IMR-90 (cell line): Measurements from ENCODE around the gene SERPINB13. TPM values are rescaled to one million over a fixed set of nuclear protein-coding genes. Genes with fewer than 3 reads are reported as not detected.

Experiments used
- ATAC-seq: fragments of 200-7000 bp; cut with Tn5 transposase; 2 replicates; pipeline ENCODE4 v1.9.1; 2020; ENCODE audit warnings: low read depth, mild to moderate bottlenecking, moderate library complexity
- BruUV-seq: library from RNA; stranded (reverse); fragments of 400-500 nt; replicated peaks from 2 replicates; lab custom pipeline; 2021; lab: Mats Ljungman, UMichigan
- CTCF ChIA-PET: fragments of 300-600 bp; formaldehyde crosslinking; extraction: SDS; loops from one replicate; lab custom pipeline; 2021; ENCODE audit warnings: antibody characterized with exemption; lab: Yijun Ruan, JAX
- POLR2A ChIA-PET: fragments of 300-600 bp; sonication (Branson Sonifier 250); formaldehyde crosslinking; loops from one replicate; lab custom pipeline; 2022; ENCODE audit warnings: antibody characterized with exemption; ENCODE audit not compliant: unreplicated experiment; lab: Charles Lee
- DNase-seq: peaks from one replicate; pipeline ENCODE4 v3.0.0; 2013
- H2AFZ ChIP-seq: replicated peaks from 2 replicates; pipeline ENCODE3; 2013; ENCODE audit warnings: low read length, mild to moderate bottlenecking; ENCODE audit not compliant: poor library complexity
- H2AK5ac ChIP-seq: 2 replicates; pipeline ENCODE4 v1.6.1; 2013; ENCODE audit warnings: low read depth, low read length, inconsistent platforms
- H2AK9ac ChIP-seq: replicated peaks from 2 replicates; pipeline ENCODE3; 2013; ENCODE audit warnings: mild to moderate bottlenecking, low read depth, low read length, moderate library complexity; ENCODE audit not compliant: poor library complexity
- H2BK120ac ChIP-seq: 2 replicates; pipeline ENCODE4 v1.6.1; 2013; ENCODE audit warnings: low read depth, low read length, inconsistent platforms
- H2BK15ac ChIP-seq: 3 replicates; pipeline ENCODE4 v1.6.1; 2013; ENCODE audit warnings: low read depth, low read length, inconsistent platforms
- H2BK20ac ChIP-seq: 2 replicates; pipeline ENCODE4 v1.6.1; 2013; ENCODE audit warnings: low read depth, mild to moderate bottlenecking, inconsistent platforms, low read length, moderate library complexity
- H2BK5ac ChIP-seq: 2 replicates; pipeline ENCODE4 v1.6.1; 2013; ENCODE audit warnings: mild to moderate bottlenecking, low read depth, low read length, inconsistent platforms; ENCODE audit not compliant: poor library complexity, severe bottlenecking
- H3K14ac ChIP-seq: replicated peaks from 2 replicates; pipeline ENCODE4 v1.6.1; 2013; ENCODE audit warnings: low read depth, low read length, inconsistent platforms
- H3K18ac ChIP-seq: 2 replicates; pipeline ENCODE4 v1.6.1; 2013; ENCODE audit warnings: low read depth, low read length, control low read depth
- H3K23ac ChIP-seq: 2 replicates; pipeline ENCODE4 v1.6.1; 2013; ENCODE audit warnings: low read depth, low read length, inconsistent platforms
- H3K27ac ChIP-seq: 2 replicates; pipeline ENCODE4 v1.5.1; 2013; ENCODE audit warnings: mild to moderate bottlenecking, control low read depth, low read length; ENCODE audit not compliant: insufficient read depth
- H3K27me3 ChIP-seq: 2 replicates; pipeline ENCODE4 v1.6.1; 2013; ENCODE audit warnings: low read length; ENCODE audit not compliant: control insufficient read depth, insufficient read depth
- H3K36me3 ChIP-seq: 2 replicates; pipeline ENCODE4 v1.6.1; 2013; ENCODE audit warnings: low read length, mixed read lengths; ENCODE audit not compliant: control insufficient read depth, insufficient read depth
- H3K4ac ChIP-seq: 2 replicates; pipeline ENCODE4 v1.6.1; 2013; ENCODE audit warnings: low read depth, low read length, inconsistent platforms
- H3K4me1 ChIP-seq: 2 replicates; pipeline ENCODE4 v1.6.1; 2013; ENCODE audit warnings: low read length, mixed read lengths; ENCODE audit not compliant: control insufficient read depth, insufficient read depth
- H3K4me2 ChIP-seq: 2 replicates; pipeline ENCODE4 v1.6.1; 2013; ENCODE audit warnings: low read depth, mild to moderate bottlenecking, control low read depth, low read length, moderate library complexity
- H3K4me3 ChIP-seq: 2 replicates; pipeline ENCODE4 v1.5.1; 2013; ENCODE audit warnings: low read depth, mild to moderate bottlenecking, control low read depth, low read length, moderate library complexity; ENCODE audit not compliant: insufficient read depth
- H3K56ac ChIP-seq: 2 replicates; pipeline ENCODE4 v1.6.1; 2013; ENCODE audit warnings: low read length, inconsistent platforms; ENCODE audit not compliant: insufficient read depth; ENCODE audit errors: extremely low read depth
- H3K79me1 ChIP-seq, 2 experiments: 2 replicates each; pipeline ENCODE4 v1.6.1; 2013; ENCODE audit warnings: low read length in 2 of 2, inconsistent platforms in 1 of 2, low read depth in 1 of 2
- H3K9ac ChIP-seq: 2 replicates; pipeline ENCODE4 v1.6.1; 2013; ENCODE audit warnings: low read depth, low read length, control low read depth
- H3K9me1 ChIP-seq: 2 replicates; pipeline ENCODE4 v1.6.1; 2013; ENCODE audit warnings: low read length, inconsistent platforms; ENCODE audit not compliant: insufficient read depth
- H3K9me3 ChIP-seq: 2 replicates; pipeline ENCODE4 v1.6.1; 2013; ENCODE audit warnings: low read length; ENCODE audit not compliant: control insufficient read depth, insufficient read depth
- H4K20me1 ChIP-seq: 2 replicates; pipeline ENCODE4 v1.6.1; 2013; ENCODE audit warnings: low read length, inconsistent platforms; ENCODE audit not compliant: insufficient read depth
- H4K5ac ChIP-seq: 2 replicates; pipeline ENCODE4 v1.6.1; 2013; ENCODE audit warnings: mild to moderate bottlenecking, low read depth, low read length, control low read depth
- H4K8ac ChIP-seq, 2 experiments: 2 replicates each; pipeline ENCODE4 v1.6.1; 2013; ENCODE audit warnings: low read depth in 2 of 2, low read length in 2 of 2, control low read depth in 1 of 2, inconsistent platforms in 1 of 2
- H4K91ac ChIP-seq: 2 replicates; pipeline ENCODE4 v1.6.1; 2013; ENCODE audit warnings: low read depth, low read length, inconsistent platforms; ENCODE audit not compliant: insufficient read depth
- CHD1 ChIP-seq: IDR thresholded peaks from 2 replicates; pipeline ENCODE4 v1.6.1; 2012; ENCODE audit warnings: low read depth, low read length, improper control_type of control experiment
- CTCF ChIP-seq: conservative IDR thresholded peaks from 2 replicates; pipeline ENCODE4 v1.5.1; 2012; ENCODE audit warnings: mild to moderate bottlenecking, low read depth, low read length, improper control_type of control experiment
- ELK1 ChIP-seq: fragments of 150-350 bp; IDR thresholded peaks from 2 replicates; pipeline ENCODE4 v1.6.1; 2016; ENCODE audit warnings: low read depth, mild to moderate bottlenecking, low read length, moderate library complexity, borderline replicate concordance
- MAFK ChIP-seq: IDR thresholded peaks from 2 replicates; pipeline ENCODE4 v1.6.1; 2012; ENCODE audit warnings: low read depth, low read length, improper control_type of control experiment
- MAZ ChIP-seq: IDR thresholded peaks from 2 replicates; pipeline ENCODE4 v1.6.1; 2012; ENCODE audit warnings: low read depth, mild to moderate bottlenecking, low read length, improper control_type of control experiment, moderate library complexity, borderline replicate concordance
- RCOR1 ChIP-seq: IDR thresholded peaks from 2 replicates; pipeline ENCODE4 v1.6.1; 2012; ENCODE audit warnings: mild to moderate bottlenecking, low read length, improper control_type of control experiment; ENCODE audit not compliant: insufficient replicate concordance
- WGBS, 2 experiments: methylation state at CpG; one replicate each; pipeline versions ENCODE4 v1.1.5 to v1.1.7; 2013; ENCODE audit warnings: missing lambda C conversion rate in 2 of 2; ENCODE audit not compliant: insufficient read length in 1 of 2; ENCODE audit errors: extremely low coverage in 2 of 2; 5-methylcytosine and 5-hydroxymethylcytosine counted together
- dilution Hi-C: fragments of 300-500 bp; cut with HindIII; formaldehyde crosslinking; loops from one replicate; pipeline ENCODE4 v1.14.3; 2018; ENCODE audit warnings: low sequenced_read_pairs; ENCODE audit not compliant: unreplicated experiment
- in situ Hi-C: fragments of 300-500 bp; cut with MboI; formaldehyde crosslinking; loops from 3 replicates; pipeline ENCODE4 v1.14.3; 2019; ENCODE audit warnings: low sequenced_read_pairs, inconsistent platforms, mixed read lengths
- intact Hi-C: fragments of 100-400 bp; cut with micrococcal nuclease; formaldehyde crosslinking; loops from 2 replicates; pipeline ENCODE4 v1.10.0; 2022
- polyA plus RNA-seq, 3 experiments: library from polyadenylated mRNA; depleted of rRNA; stranded (reverse); fragments of >200 nt; gene quantifications; 2 replicates each; pipeline ENCODE4 v1.2.3, GENCODE V29; 2012; ENCODE audit warnings: low replicate concordance in 1 of 3
- total RNA-seq: library from RNA; depleted of rRNA; stranded (reverse); fragments of >200 nt; gene quantifications from 2 replicates; pipeline ENCODE4 v1.2.3, GENCODE V29; 2012

Gene SERPINB13
- total and polyA plus RNA-seq, 2 of the 4 experiments (the other 2 are of a cell fraction): not detected

DNA sequence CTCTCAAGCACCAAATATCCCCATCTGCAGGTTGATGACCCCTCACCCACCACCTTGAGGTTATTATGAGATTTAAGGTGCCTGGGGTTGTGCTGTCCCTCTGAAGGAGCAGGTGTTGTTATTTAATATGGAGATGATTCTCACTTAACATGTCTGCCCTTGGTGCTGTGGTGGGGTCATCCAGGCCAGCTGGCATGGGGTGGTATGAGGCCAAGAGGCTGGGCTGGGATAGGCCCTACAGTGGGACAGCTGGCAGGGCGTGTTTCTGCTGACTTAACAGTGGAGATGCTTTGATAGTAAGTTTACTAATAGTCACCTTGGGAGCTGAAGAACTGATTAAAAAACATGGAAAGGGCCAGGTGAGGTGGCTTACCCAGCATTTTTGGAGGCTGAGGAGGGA lies 22.6 kb upstream of the SERPINB13 start:
- dilution Hi-C loops: no loop called here
- no TSS peak for BruUV-seq
- Histone ChIP-seq H2BK120ac (no peak overlapping the region), H3K4ac (no peak overlapping the region), H3K9ac (no peak overlapping the region), H2BK15ac (no peak overlapping the region), H3K56ac (no peak overlapping the region), H3K36me3 (no peaks in the 10 kb centered on the region), H4K8ac (no peak overlapping the region), H3K4me3 (no peak overlapping the region), H2AK5ac (no peak overlapping the region), H3K23ac (no peak overlapping the region), H3K27me3 (peaks cover 6% of the 10 kb centered on the region; the same call in 1 of the 2 replicates), H3K9me3 (no peaks in the 10 kb centered on the region), H2BK20ac (no peak overlapping the region), H3K14ac (no peak overlapping the region), H3K4me1 (no peaks in the 10 kb centered on the region), H3K79me1 (no peaks in the 10 kb centered on the region), H3K18ac (no peak overlapping the region), H3K27ac (no peak overlapping the region), H4K5ac (no peak overlapping the region), H2AFZ (no peak overlapping the region), H3K4me2 (no peak overlapping the region), H2BK5ac (no peak overlapping the region), H2AK9ac (no peak overlapping the region), H3K9me1 (no peaks in the 10 kb centered on the region), H4K91ac (no peak overlapping the region), H4K20me1 (no peaks in the 10 kb centered on the region)
- intact Hi-C loops: no loop called here
- TF ChIP-seq RCOR1: no peak
- TF ChIP-seq MAZ: no peak
- TF ChIP-seq MAFK: no peak
- no peak for TF ChIP-seq CHD1
- no peak for TF ChIP-seq ELK1
- TF ChIP-seq CTCF: no peak
- WGBS, 2 experiments: no CpG with 5 or more reads among the region's 1 CpG
- in situ Hi-C loops: no loop called here
- POLR2A ChIA-PET: no interaction called here
- ATAC-seq (no peak), DNase-seq (no peak)
- CTCF ChIA-PET: no interaction called here
